ENCODE results near the gene UBXN6. TPM values are rescaled to one million over a fixed set of nuclear protein-coding genes. Genes with fewer than 3 reads are reported as not detected.

Gene UBXN6
- total RNA-seq, 1 donor from 2014 or later, result 54.3 TPM

- no peak for TF ChIP-seq CTCF (IDR thresholded peaks at IDR 0.05)
- peaks cover 52% of the 10 kb centered on the region for H3K4me1 Mint-ChIP-seq
- peak; percentile 87 for ATAC-seq (ENCODE audit: low read depth)
- DNase-seq, result peak; percentile 96
- H3K27ac Mint-ChIP-seq, result peak within 1 kb of the TSS; percentile 91
- CTCF ChIA-PET, result interaction anchor here (0.6 to 1.5 kb wide), 7 partner anchors 8 to 142 kb away, joined by 3 to 6 read pairs (median 3); no protein-coding TSS in a partner anchor
- intact Hi-C loops (cut with micrococcal nuclease), result loop anchor here (1.0 to 10.0 kb wide), 10 partner anchors 28 to 895 kb away; partner anchors contain the start of genes APBA3, EEF2, FEM1A and FZR1
- H3K4me3 Mint-ChIP-seq, result peak within 1 kb of the TSS; percentile 87
- peaks cover 5% of the 10 kb centered on the region for H3K36me3 Mint-ChIP-seq (ENCODE audit: low read depth)
- H3K27me3 Mint-ChIP-seq, result no peaks in the 10 kb centered on the region
- H3K9me3 Mint-ChIP-seq, result no peaks in the 10 kb centered on the region
- POLR2A ChIA-PET, result interaction anchor here (0.6 to 2.9 kb wide), 12 partner anchors 11 to 640 kb away, joined by 3 to 20 read pairs (median 4); partner anchors contain the start of genes HDGFL2, MPND, MRPL54 and YJU2
Observed at GRCh38 chr19:4402171-4403004, 55.2 kb downstream of the UBXN6 start, which contains the start of gene CHAF1A. CHAF1A (plus strand) TSS chr19:4402640; CDS start chr19:4402763, 123 bp downstream.

GRCh38 chr19:4401769-4402170 is 55.8 kb downstream of the UBXN6 start:
- ATAC-seq (ENCODE audit: low read depth) (no peak), DNase-seq (no peak)
- H3K9me3 Mint-ChIP-seq, result no peaks in the 10 kb centered on the region
- H3K27ac Mint-ChIP-seq, result peak overlapping the region; percentile 91
- CTCF ChIA-PET, result interaction anchor here (1.0 to 1.8 kb wide), 7 partner anchors 15 to 141 kb away, joined by 3 to 18 read pairs (median 4); no protein-coding TSS in a partner anchor
- intact Hi-C loops (cut with micrococcal nuclease), result loop anchor here (1.0 to 10.0 kb wide), 10 partner anchors 29 to 894 kb away; partner anchors contain the start of genes APBA3, EEF2, FEM1A and FZR1
- POLR2A ChIA-PET, result interaction anchor here (0.6 to 2.9 kb wide), 11 partner anchors 11 to 639 kb away, joined by 3 to 20 read pairs (median 4); partner anchors contain the start of genes HDGFL2, MPND, MRPL54 and YJU2
- peaks cover 58% of the 10 kb centered on the region for H3K4me1 Mint-ChIP-seq
- H3K27me3 Mint-ChIP-seq, result no peaks in the 10 kb centered on the region
- TF ChIP-seq CTCF (IDR thresholded peaks at IDR 0.05), result no peak
- peaks cover 9% of the 10 kb centered on the region for H3K36me3 Mint-ChIP-seq (ENCODE audit: low read depth)
- peak overlapping the region; percentile 87 for H3K4me3 Mint-ChIP-seq

- CTCF ChIA-PET, result interaction anchor here (1.0 to 1.8 kb wide), 8 partner anchors 10 to 133 kb away, joined by 3 to 31 read pairs (median 6); no protein-coding TSS in a partner anchor
- intact Hi-C loops (cut with micrococcal nuclease), result loop anchor here (1.0 to 10.0 kb wide), 9 partner anchors 21 to 893 kb away; partner anchors contain the start of genes APBA3, EEF2, FZR1 and MRPL54
- TF ChIP-seq CTCF (IDR thresholded peaks at IDR 0.05), result peak; percentile 58
- Mint-ChIP-seq H3K9me3 (no peaks in the 10 kb centered on the region), H3K4me3 (peak within 1 kb of the TSS; percentile 88), H3K4me1 (peaks cover 59% of the 10 kb centered on the region), H3K36me3 (ENCODE audit: low read depth) (peaks cover 21% of the 10 kb centered on the region), H3K27me3 (no peaks in the 10 kb centered on the region), H3K27ac (peak within 1 kb of the TSS; percentile 91)
- DNase-seq, result peak; percentile 95
- ATAC-seq (ENCODE audit: low read depth), result peak; percentile 65
- POLR2A ChIA-PET, result interaction anchor here (0.5 to 2.9 kb wide), 11 partner anchors 13 to 1263 kb away, joined by 3 to 20 read pairs (median 4); partner anchors contain the start of genes MPND and YJU2
Observed at GRCh38 chr19:4400135-4400936, 57.3 kb downstream of the UBXN6 start, which contains the start of gene SH3GL1. SH3GL1 (minus strand) TSS chr19:4400547; CDS start chr19:4400368, 179 bp downstream.

GRCh38 chr19:4399812-4400134 is 57.8 kb downstream of the UBXN6 start:
- no peak for TF ChIP-seq CTCF (IDR thresholded peaks at IDR 0.05)
- ATAC-seq (ENCODE audit: low read depth) (peak; percentile 2), DNase-seq (no peak)
- ChIA-PET CTCF (interaction anchor here (1.0 to 1.8 kb wide), 8 partner anchors 9 to 133 kb away, joined by 3 to 31 read pairs (median 6); no protein-coding TSS in a partner anchor), POLR2A (interaction anchor here (0.9 to 2.9 kb wide), 8 partner anchors 13 to 637 kb away, joined by 3 to 20 read pairs (median 4); partner anchors contain the start of gene MPND)
- peaks cover 25% of the 10 kb centered on the region for H3K36me3 Mint-ChIP-seq (ENCODE audit: low read depth)
- peak overlapping the region; percentile 88 for H3K4me3 Mint-ChIP-seq
- H3K27ac Mint-ChIP-seq, result peak overlapping the region; percentile 81
- intact Hi-C loops (cut with micrococcal nuclease), result loop anchor here (1.0 to 10.0 kb wide), 9 partner anchors 20 to 892 kb away; partner anchors contain the start of genes APBA3, EEF2, FZR1 and MRPL54
- H3K4me1 Mint-ChIP-seq, result peaks cover 59% of the 10 kb centered on the region
- no peaks in the 10 kb centered on the region for H3K9me3 Mint-ChIP-seq
- no peaks in the 10 kb centered on the region for H3K27me3 Mint-ChIP-seq

All from activated B cell treated with CpG ODN at 0.5 μM for 24 hours (primary cell).